ENCODE data around the gene IL3RA.

Gene IL3RA

GRCh38 chrX:1355131-1356046 lies 18.8 kb downstream of the IL3RA start:
- H3K4me3 ChIP-seq (ENCODE audit: low read depth, low read length), result no peak overlapping the region
- H2BK5ac ChIP-seq (ENCODE audit: low read depth, low read length, poor library complexity), result no peak overlapping the region
- no peaks in the 10 kb centered on the region for H3K79me2 ChIP-seq (ENCODE audit: control insufficient read depth, insufficient read depth, low read length, poor library complexity)
- no peak overlapping the region for H3K27ac ChIP-seq (ENCODE audit: low read depth, low read length)
- H3K36me3 ChIP-seq (ENCODE audit: control insufficient read depth in 1 of 2, insufficient read depth in 2 of 2, low read length in 2 of 2), result peaks cover 0 to 2% of the 10 kb centered on the region in 2 experiments
- H3K23ac ChIP-seq (ENCODE audit: low read length), result no peak overlapping the region
- H3K9me3 ChIP-seq (ENCODE audit: insufficient read depth, low read depth, low read length), result peaks cover 3% of the 10 kb centered on the region
- H3K4me2 ChIP-seq (ENCODE audit: low read length), result no peak overlapping the region
- H4K8ac ChIP-seq (ENCODE audit: low read depth, low read length), result no peak overlapping the region
- H3K79me1 ChIP-seq (ENCODE audit: low read length), result no peaks in the 10 kb centered on the region
- peaks cover 5% of the 10 kb centered on the region in 2 experiments for H3K4me1 ChIP-seq (ENCODE audit: control insufficient read depth in 1 of 2, insufficient read depth in 2 of 2, low read length in 2 of 2)
- 82% methylated on average over 1 of the region's 11 CpGs for WGBS (ENCODE audit: extremely low coverage, insufficient coverage, insufficient read length)
- no peak overlapping the region for H2AFZ ChIP-seq (ENCODE audit: insufficient read depth, low read length, poor library complexity)
- H4K91ac ChIP-seq (ENCODE audit: low read depth, low read length), result no peak overlapping the region
- H4K12ac ChIP-seq (ENCODE audit: low read depth, low read length), result no peak overlapping the region
- no peak overlapping the region for H2BK12ac ChIP-seq (ENCODE audit: low read length)
- no peak overlapping the region for H2BK120ac ChIP-seq (ENCODE audit: insufficient read depth, low read length, poor library complexity)
- no peak for DNase-seq
- H3K9ac ChIP-seq (ENCODE audit: low read length), result no peak overlapping the region
- no peak overlapping the region for H2AK5ac ChIP-seq (ENCODE audit: low read length)
- H3K18ac ChIP-seq (ENCODE audit: low read length), result no peak overlapping the region
- no peak overlapping the region for H3K4ac ChIP-seq (ENCODE audit: low read depth, low read length)
- H3K27me3 ChIP-seq (ENCODE audit: insufficient read depth, low read length), result no peaks in the 10 kb centered on the region
- no peak overlapping the region for H3K14ac ChIP-seq (ENCODE audit: low read length)

DNA sequence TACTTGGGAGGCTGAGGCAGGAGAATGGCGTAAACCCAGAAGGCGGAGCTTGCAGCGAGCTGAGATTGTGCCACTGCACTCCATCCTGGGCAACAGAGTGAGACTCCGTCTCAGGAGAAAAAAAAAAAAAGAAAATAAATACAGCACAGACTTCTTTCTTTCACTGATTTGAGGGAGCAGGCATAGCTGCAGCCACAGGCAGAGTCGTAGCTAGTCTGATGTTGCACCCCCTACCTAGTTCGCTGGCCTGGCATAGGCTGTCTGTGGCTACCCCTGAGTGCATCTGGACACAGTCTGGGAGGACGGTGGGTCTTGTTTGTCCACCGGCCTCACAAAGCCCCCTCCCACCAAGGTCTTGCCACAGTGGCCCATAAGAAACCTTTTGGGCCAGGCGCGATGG lies 21.4 kb downstream of the IL3RA start:
- no peaks in the 10 kb centered on the region for H3K79me1 ChIP-seq (ENCODE audit: low read length)
- no peak overlapping the region for H3K27ac ChIP-seq (ENCODE audit: low read depth, low read length)
- no peaks in the 10 kb centered on the region for H3K79me2 ChIP-seq (ENCODE audit: control insufficient read depth, insufficient read depth, low read length, poor library complexity)
- H3K9me3 ChIP-seq (ENCODE audit: insufficient read depth, low read depth, low read length), result peaks cover 3% of the 10 kb centered on the region
- H4K8ac ChIP-seq (ENCODE audit: low read depth, low read length), result no peak overlapping the region
- DNase-seq, result no peak
- H3K36me3 ChIP-seq (ENCODE audit: control insufficient read depth in 1 of 2, insufficient read depth in 2 of 2, low read length in 2 of 2), result no peaks in the 10 kb centered on the region
- no peak overlapping the region for H4K12ac ChIP-seq (ENCODE audit: low read depth, low read length)
- H2AFZ ChIP-seq (ENCODE audit: insufficient read depth, low read length, poor library complexity), result no peak overlapping the region
- no peaks in the 10 kb centered on the region for H3K27me3 ChIP-seq (ENCODE audit: insufficient read depth, low read length)
- H2BK120ac ChIP-seq (ENCODE audit: insufficient read depth, low read length, poor library complexity), result no peak overlapping the region
- H3K14ac ChIP-seq (ENCODE audit: low read length), result no peak overlapping the region
- H2BK12ac ChIP-seq (ENCODE audit: low read length), result no peak overlapping the region
- no peak overlapping the region for H3K9ac ChIP-seq (ENCODE audit: low read length)
- H3K23ac ChIP-seq (ENCODE audit: low read length), result no peak overlapping the region
- no peak overlapping the region for H3K4me3 ChIP-seq (ENCODE audit: low read depth, low read length)
- H2BK5ac ChIP-seq (ENCODE audit: low read depth, low read length, poor library complexity), result no peak overlapping the region
- H3K18ac ChIP-seq (ENCODE audit: low read length), result no peak overlapping the region
- H3K4me1 ChIP-seq (ENCODE audit: control insufficient read depth in 1 of 2, insufficient read depth in 2 of 2, low read length in 2 of 2), result peaks cover 5% of the 10 kb centered on the region in 2 experiments
- H3K4me2 ChIP-seq (ENCODE audit: low read length), result no peak overlapping the region
- WGBS (ENCODE audit: extremely low coverage, insufficient coverage, insufficient read length), result no CpG with 5 or more reads among the region's 10 CpGs
- no peak overlapping the region for H2AK5ac ChIP-seq (ENCODE audit: low read length)
- no peak overlapping the region for H4K91ac ChIP-seq (ENCODE audit: low read depth, low read length)
- H3K4ac ChIP-seq (ENCODE audit: low read depth, low read length), result no peak overlapping the region

GRCh38 chrX:1358793-1359476 lies 22.4 kb downstream of the IL3RA start:
- Histone ChIP-seq H3K14ac (ENCODE audit: low read length) (no peak overlapping the region), H2AK5ac (ENCODE audit: low read length) (no peak overlapping the region), H4K12ac (ENCODE audit: low read depth, low read length) (no peak overlapping the region), H2BK12ac (ENCODE audit: low read length) (no peak overlapping the region), H3K79me2 (ENCODE audit: control insufficient read depth, insufficient read depth, low read length, poor library complexity) (no peaks in the 10 kb centered on the region), H4K91ac (ENCODE audit: low read depth, low read length) (no peak overlapping the region), H3K36me3 (ENCODE audit: control insufficient read depth in 1 of 2, insufficient read depth in 2 of 2, low read length in 2 of 2) (no peaks in the 10 kb centered on the region), H3K27me3 (ENCODE audit: insufficient read depth, low read length) (no peaks in the 10 kb centered on the region), H3K9me3 (ENCODE audit: insufficient read depth, low read depth, low read length) (peaks cover 3% of the 10 kb centered on the region), H2BK5ac (ENCODE audit: low read depth, low read length, poor library complexity) (no peak overlapping the region), H3K4me3 (ENCODE audit: low read depth, low read length) (no peak overlapping the region), H2BK120ac (ENCODE audit: insufficient read depth, low read length, poor library complexity) (no peak overlapping the region), H3K4me1 (ENCODE audit: control insufficient read depth in 1 of 2, insufficient read depth in 2 of 2, low read length in 2 of 2) (peaks cover 5% of the 10 kb centered on the region in 2 experiments), H3K4me2 (ENCODE audit: low read length) (no peak overlapping the region), H3K23ac (ENCODE audit: low read length) (no peak overlapping the region), H3K79me1 (ENCODE audit: low read length) (no peaks in the 10 kb centered on the region), H3K9ac (ENCODE audit: low read length) (no peak overlapping the region), H3K4ac (ENCODE audit: low read depth, low read length) (no peak overlapping the region), H2AFZ (ENCODE audit: insufficient read depth, low read length, poor library complexity) (no peak overlapping the region), H4K8ac (ENCODE audit: low read depth, low read length) (no peak overlapping the region), H3K18ac (ENCODE audit: low read length) (no peak overlapping the region), H3K27ac (ENCODE audit: low read depth, low read length) (no peak overlapping the region)
- DNase-seq, result no peak
- no CpG with 5 or more reads among the region's 6 CpGs for WGBS (ENCODE audit: extremely low coverage, insufficient coverage, insufficient read length)

- no peak overlapping the region for H2AFZ ChIP-seq (ENCODE audit: insufficient read depth, low read length, poor library complexity)
- H3K4ac ChIP-seq (ENCODE audit: low read depth, low read length), result no peak overlapping the region
- no peak overlapping the region for H3K14ac ChIP-seq (ENCODE audit: low read length)
- no peak overlapping the region for H4K12ac ChIP-seq (ENCODE audit: low read depth, low read length)
- H2BK5ac ChIP-seq (ENCODE audit: low read depth, low read length, poor library complexity), result no peak overlapping the region
- H4K8ac ChIP-seq (ENCODE audit: low read depth, low read length), result no peak overlapping the region
- no CpG with 5 or more reads among the region's 4 CpGs for WGBS (ENCODE audit: extremely low coverage, insufficient coverage, insufficient read length)
- H3K36me3 ChIP-seq (ENCODE audit: control insufficient read depth in 1 of 2, insufficient read depth in 2 of 2, low read length in 2 of 2), result no peaks in the 10 kb centered on the region
- no peak overlapping the region for H3K9ac ChIP-seq (ENCODE audit: low read length)
- no peak overlapping the region for H3K27ac ChIP-seq (ENCODE audit: low read depth, low read length)
- H3K79me1 ChIP-seq (ENCODE audit: low read length), result no peaks in the 10 kb centered on the region
- H3K23ac ChIP-seq (ENCODE audit: low read length), result no peak overlapping the region
- no peaks in the 10 kb centered on the region for H3K79me2 ChIP-seq (ENCODE audit: control insufficient read depth, insufficient read depth, low read length, poor library complexity)
- H3K4me1 ChIP-seq (ENCODE audit: control insufficient read depth in 1 of 2, insufficient read depth in 2 of 2, low read length in 2 of 2), result peaks cover 5% of the 10 kb centered on the region in 2 experiments
- no peak overlapping the region for H3K4me3 ChIP-seq (ENCODE audit: low read depth, low read length)
- H4K91ac ChIP-seq (ENCODE audit: low read depth, low read length), result no peak overlapping the region
- H3K18ac ChIP-seq (ENCODE audit: low read length), result no peak overlapping the region
- H2BK120ac ChIP-seq (ENCODE audit: insufficient read depth, low read length, poor library complexity), result no peak overlapping the region
- peaks cover 3% of the 10 kb centered on the region for H3K9me3 ChIP-seq (ENCODE audit: insufficient read depth, low read depth, low read length)
- no peaks in the 10 kb centered on the region for H3K27me3 ChIP-seq (ENCODE audit: insufficient read depth, low read length)
- H3K4me2 ChIP-seq (ENCODE audit: low read length), result no peak overlapping the region
- no peak for DNase-seq
- H2AK5ac ChIP-seq (ENCODE audit: low read length), result no peak overlapping the region
- H2BK12ac ChIP-seq (ENCODE audit: low read length), result no peak overlapping the region
These were observed 22.9 kb downstream of the IL3RA start for GRCh38 chrX:1359477-1359873.
